Mammary epithelial cell (primary cell): Measurements from ENCODE around the gene BORCS5.

ENCODE experiments used
- EZH2 ChIP-seq: IDR thresholded peaks from 2 replicates; pipeline ENCODE4 v1.6.1; 2012; ENCODE audit warnings: low read length, inconsistent platforms, borderline replicate concordance
- TF ChIP-seq, protein P1 (sequence below), 2 donors: IDR thresholded peaks in 1 of 2; conservative IDR thresholded peaks in 1 of 2; 2 replicates each; pipeline ENCODE4 v1.5.1; 2011 to 2012; ENCODE audit warnings: inconsistent platforms in 2 of 2, low read length in 2 of 2, mild to moderate bottlenecking in 2 of 2, control low read depth in 1 of 2, low read depth in 1 of 2; ENCODE audit not compliant: insufficient read depth in 1 of 2; ENCODE audit errors: extremely low read depth in 1 of 2

DNA sequence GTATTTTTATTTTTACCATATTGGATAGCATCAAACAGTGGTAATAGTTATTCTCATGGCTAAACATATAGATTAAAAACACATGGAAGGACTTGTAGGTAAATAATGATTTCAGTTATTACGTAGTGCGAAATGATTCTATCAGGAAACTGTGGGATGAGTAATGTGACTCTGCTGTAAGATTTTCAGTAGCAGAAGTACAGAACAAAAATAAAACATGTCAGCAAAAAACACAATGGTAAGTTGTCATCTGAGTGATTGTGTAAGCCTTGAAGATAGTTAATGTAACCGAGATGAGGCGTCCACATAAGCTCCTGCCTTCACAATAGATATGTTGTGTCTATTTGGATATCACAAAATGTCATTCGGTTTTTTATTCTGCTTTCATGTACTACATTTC lies 99.8 kb downstream of the BORCS5 start:
- TF ChIP-seq, protein P1, sequence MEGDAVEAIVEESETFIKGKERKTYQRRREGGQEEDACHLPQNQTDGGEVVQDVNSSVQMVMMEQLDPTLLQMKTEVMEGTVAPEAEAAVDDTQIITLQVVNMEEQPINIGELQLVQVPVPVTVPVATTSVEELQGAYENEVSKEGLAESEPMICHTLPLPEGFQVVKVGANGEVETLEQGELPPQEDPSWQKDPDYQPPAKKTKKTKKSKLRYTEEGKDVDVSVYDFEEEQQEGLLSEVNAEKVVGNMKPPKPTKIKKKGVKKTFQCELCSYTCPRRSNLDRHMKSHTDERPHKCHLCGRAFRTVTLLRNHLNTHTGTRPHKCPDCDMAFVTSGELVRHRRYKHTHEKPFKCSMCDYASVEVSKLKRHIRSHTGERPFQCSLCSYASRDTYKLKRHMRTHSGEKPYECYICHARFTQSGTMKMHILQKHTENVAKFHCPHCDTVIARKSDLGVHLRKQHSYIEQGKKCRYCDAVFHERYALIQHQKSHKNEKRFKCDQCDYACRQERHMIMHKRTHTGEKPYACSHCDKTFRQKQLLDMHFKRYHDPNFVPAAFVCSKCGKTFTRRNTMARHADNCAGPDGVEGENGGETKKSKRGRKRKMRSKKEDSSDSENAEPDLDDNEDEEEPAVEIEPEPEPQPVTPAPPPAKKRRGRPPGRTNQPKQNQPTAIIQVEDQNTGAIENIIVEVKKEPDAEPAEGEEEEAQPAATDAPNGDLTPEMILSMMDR (conservative IDR thresholded peaks at IDR 0.05 in 1 of 2, IDR thresholded peaks at IDR 0.05 in 1 of 2; ENCODE audit: extremely low read depth in 1 of 2, insufficient read depth in 1 of 2, low read depth in 1 of 2, low read length in 2 of 2) = no peak
- TF ChIP-seq EZH2 = no peak
